NCI-H748 (cell line): ENCODE results near the gene SLC22A2.
"Not testable (repeated sequence)": the region's sequence is repeated elsewhere in the genome, so short reads cannot be mapped to it uniquely, and the experiment has no call there.

Source experiments
- DNase-seq: peaks from one replicate; lab custom pipeline; 2025; ENCODE audit not compliant: unreplicated experiment; lab: John Stamatoyannopoulos, UW

SLC22A2 gene

DNA sequence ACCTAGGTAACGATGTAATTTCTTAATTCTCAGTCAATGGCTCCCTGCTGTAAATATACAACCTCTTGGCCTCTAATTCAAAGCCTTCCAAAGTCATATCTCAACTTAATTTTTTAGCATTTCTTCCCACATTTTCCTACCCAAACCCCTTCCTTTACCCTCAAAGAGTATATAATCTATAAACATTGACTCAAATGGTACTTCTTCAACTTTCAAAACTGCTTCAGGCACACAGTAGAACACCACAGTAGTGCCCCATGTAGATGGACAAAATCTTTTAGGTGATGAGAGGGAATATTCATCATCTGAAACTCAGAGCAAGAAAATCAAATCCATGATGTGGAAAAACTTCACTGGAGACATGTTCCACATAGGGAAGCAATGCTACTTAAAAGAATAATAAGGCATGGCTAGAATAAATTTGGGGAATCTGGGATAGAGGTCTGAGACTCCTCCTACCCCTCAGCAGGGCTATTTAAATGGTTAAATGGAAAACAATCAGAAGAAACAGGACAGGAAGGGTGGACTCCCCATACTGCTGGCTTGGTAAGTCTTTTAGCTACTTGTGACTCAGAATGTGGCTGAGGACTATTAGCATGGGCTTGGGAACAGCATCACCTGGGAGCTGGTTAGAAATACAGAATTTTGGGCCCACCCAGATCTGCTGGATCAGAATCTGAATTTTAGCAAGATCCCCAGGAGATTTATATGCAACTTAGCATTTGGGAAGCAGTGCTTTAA lies 6.4 kb downstream of the SLC22A2 start:
- DNase-seq: no peak

DNA sequence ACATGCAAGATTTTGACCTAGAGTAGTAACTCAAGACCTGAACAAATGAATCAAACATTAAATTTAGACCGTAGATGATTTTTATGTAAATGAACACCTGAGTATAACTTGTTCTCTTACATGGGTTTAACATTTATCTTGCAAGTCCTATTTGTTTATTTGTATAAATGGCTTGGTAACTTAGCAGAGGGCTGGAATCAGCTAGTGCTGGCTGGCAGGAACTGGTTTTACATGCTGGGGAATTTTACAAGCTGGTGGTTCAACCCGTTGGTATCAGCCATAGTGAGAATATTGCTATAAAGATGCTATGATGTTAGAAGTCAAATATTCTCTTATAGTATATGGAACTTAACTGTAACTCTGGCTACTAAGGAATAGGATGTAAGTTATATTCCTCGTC lies 8.9 kb downstream of the SLC22A2 start:
- DNase-seq: no peak

DNA sequence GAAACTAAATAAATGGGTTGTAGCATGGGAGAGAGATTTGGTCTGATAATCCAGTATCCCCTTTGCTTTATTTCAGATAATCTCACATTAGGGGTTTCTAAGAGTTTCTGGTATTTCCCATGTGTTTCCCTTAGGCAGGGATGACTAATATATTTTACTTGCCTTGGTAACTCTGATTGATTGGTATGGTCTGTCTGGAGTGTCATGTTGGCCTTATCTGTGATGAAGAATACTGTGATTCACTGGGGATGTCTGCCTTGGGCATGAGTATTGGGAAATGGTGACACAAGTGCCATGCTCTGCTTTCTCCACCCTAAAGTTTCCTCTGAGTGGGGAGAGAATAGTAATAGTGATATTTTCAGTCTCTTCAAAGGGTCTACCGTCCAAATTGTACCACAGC lies 10.1 kb downstream of the SLC22A2 start:
- no peak for DNase-seq

DNA sequence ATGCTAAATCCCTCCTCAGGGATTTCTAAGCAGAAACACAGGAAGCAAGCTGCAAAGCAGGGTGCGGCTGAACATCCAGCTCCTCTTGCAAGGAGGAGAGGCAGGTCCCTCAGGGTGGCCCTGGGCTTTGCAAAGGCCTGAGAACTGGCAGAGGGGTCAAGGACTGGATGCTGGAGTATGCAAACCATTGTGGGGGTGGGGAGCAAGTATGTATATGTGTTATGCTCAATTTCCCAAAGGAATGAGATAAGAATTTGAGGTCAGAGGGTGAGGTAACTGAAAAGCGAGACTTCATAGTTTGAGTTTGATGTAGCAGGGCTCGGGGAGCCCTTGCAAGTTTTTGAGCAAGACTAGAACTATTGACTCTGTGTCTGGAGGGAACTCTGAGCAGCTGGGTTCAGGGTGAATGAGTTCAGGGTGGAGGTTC lies 11.2 kb downstream of the SLC22A2 start:
- no peak for DNase-seq

DNA sequence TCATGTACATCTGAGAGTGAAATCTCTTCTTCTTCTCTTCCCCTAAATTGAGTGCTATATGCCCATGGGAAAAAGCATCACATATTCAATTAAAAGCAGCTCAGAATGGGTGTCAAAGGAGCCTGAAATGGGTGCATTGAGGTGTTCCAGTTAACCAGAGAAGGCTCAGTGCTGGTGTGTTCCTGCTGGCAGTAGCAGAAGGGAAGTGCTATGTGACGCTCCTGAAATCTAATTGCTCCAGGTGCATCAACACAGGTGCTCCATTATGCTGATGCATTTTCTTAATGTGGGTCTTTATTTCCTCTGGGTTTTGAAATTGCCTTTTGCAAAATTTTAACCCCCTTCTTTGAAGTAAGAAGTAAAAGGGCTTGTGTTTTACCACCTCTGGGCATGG lies 17.9 kb downstream of the SLC22A2 start:
- no peak for DNase-seq

DNA sequence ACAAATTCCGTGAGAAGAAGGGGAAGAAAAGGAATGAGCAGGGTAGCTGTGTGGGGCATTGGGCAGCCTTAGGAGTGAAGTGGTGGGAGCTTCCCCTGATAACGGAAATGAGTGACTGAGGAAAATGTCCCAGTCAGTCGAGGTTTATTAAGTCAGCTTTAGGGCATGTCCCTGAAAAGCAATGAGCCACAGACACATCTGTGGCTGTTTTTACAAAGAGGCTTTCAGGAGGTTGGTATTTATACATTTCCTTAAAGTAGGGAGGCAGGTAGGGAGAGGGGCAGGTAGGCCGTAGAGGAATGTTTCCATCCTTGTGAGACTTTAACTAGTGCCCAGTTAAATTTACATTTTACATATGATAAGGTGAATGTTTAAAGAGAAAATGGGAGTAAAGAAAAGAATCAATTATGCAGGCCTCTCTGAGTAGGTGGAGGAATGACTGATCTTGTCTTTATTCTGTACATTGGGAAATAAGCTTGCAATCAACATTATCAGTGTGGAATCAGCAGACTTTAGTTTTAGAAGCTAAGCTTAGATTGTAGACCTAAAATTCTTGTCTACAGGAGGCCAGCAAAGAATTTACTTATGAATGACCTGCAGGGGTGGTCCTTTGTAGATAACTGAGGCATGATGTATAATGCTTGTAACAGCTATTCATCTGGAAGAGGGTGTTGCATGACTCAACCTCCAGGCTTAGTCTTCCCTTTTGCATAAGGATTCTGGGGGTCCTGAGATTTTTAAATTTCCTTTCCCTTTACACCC lies 18.5 kb downstream of the SLC22A2 start:
- no peak for DNase-seq

DNA sequence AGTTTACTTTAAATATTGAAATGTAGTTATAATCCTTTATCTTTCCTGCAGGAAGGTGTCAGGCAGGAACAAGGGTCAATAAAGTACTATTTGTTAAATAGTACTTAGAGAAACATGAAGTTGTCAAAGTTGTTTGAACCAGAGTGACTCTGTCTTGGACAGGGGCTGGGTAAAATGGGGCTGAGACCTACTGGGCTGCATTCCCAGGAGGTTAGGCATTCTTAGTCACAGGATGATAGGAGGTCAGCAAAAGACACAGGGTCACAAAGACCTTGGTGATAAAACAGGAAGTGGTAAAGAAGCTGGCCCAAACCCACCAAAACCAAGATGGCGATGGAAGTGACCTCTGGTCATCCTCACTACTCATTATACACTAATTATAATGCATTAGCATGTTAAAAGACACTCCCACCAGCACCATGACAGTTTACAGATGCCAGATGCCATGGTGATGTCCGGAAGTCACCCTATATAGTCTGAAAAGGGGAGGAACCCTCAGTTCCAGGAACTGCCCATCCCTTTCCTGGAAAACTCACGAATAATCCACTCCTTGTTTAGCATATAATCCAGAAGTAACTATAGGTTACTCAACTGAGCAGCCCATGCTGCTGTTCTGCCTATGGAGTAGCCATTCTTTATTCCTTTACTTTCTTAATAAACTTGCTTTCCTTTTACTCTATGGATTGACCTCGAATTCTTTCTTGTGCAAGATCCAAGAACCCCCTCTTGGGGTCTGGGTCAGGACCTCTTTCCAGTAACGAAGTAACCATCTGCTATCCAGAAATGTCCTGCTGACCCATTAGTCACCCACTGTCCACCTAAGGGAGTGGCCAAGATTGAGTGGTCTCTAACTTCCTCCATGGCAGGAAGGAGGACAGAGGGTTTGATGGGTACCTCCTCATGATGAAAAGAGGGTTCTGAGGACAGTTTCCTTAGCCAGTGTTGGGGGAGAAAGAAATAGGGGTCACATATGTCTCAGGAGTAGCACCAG lies 19.6 kb downstream of the SLC22A2 start:
- DNase-seq: no peak

DNA sequence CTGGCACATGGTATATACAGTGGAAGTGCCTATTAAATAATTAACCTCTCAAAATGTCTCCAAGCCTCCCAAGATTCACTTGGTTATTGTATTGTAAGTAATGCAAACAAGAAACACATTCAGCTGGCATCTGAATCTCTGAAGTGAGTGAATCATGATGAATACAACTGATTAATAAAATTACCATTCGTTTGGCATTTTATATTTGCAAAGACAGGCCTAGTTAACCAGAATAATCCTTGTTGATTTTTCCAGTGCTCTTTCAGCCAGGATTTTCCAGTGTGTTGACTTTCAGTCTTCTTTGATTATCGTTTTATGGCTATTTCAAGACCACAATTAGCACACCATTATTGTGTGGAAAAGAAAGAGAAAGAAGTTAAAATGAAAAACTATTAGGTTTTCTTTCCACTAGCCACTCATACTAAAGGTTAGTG lies 20.3 kb downstream of the SLC22A2 start:
- no peak for DNase-seq

DNA sequence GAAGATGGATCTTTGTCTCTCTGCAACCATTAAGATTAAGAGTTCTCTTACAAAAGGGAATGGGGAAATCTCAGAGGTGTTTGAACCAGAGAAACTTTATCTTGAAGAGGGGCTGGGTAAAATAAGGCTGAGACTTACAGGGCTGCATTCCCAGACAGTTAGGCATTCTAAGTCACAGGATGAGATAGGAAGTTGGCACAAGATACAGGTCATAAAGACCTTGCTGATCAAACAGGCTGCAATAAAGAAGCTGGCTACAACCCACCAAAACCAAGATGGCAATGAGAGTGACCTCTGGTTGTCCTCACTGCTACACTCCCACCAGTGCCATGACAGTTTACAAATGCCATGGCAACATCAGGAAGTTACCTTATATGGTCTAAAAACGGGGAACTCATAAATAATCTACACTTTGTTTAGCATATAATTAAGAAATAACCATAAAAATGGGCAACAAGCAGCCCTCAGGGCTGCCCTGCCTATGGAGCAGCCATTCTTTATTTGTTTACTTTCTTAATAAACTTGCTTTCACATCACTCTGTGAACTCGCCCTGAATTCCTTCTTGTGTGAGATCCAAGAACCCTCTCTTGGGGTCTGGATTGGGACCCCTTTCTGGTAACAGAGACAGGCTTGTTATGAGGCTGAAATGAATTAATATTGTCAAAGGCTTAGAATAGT lies 20.9 kb downstream of the SLC22A2 start:
- DNase-seq: not testable (repeated sequence)

DNA sequence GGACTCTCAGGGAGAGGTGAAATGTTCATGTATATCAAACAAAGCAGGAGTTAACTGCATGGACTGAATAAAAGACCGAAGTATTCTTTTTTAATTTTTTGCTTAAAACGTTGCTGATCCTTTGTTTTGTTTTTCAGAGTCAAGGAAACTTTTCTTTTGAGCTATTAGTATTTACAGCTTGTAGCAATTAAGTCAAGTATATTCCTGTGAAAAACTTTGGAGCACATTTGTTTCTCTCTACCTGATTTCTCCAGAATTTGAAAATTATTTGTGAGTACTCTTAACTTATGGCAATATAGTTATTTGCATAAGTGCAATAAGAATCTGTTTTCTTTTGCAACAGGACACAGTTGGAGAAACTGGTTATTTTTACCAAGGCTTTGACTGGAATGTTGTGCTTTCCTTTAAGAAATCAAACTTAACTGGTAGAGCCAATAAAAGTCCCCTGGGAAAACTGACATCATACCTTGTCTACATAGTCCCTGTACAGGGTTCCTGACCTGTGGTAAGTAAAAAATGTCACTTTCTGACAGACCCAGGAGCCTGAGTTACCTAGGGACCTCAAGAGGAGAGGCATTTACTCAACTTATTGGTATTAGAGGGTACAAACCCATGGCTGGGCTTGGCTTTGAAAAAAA lies 22.3 kb downstream of the SLC22A2 start:
- not testable (repeated sequence) for DNase-seq

DNA sequence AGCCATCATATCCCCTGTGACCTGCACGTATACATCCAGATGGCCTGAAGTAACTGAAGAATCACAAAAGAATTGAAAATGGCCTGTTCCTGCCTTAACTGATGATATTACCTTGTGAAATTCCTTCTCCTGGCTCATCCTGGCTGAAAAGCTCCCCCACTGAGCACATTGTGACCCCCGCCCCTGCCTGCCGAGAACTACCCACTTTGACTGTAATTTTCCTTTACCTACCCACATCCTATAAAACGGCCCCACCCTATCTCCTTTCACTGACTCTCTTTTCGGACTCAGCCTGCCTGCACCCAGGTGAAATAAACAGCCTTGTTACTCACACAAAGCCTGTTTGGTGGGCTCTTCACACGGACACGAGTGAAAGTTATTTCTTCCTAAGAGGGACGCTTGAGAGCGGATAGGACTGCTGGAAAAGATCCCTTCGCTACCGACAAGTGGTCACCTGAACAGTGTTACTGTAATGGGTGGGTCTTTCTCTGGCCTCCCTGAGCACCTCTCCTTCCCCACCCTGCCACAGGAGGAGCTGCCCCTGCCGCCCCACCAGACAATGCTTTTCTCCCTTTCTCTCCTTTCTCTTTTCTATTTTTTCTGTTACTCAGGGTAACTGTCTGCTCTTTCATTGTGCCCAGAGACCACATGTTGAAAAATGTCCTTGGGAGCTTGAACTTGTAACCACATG lies 24.5 kb downstream of the SLC22A2 start:
- DNase-seq: not testable (repeated sequence)

DNA sequence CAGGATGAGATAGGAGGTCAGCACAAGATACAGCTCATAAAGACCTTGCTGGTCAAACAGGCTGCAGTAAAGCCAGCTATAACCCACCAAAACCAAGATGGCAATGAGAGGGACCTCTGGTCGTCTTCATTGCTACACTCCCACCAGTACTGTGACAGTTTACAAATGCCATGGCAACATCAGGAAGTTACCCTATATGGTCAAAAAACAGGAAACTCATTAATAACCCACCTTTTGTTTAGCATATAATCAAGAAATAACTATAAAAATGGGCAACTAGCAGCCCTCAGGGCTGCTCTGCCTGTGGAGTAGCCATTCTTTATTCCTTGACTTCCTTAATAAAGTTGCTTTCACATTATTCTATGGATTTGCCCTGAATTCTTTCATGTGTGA lies 30.9 kb downstream of the SLC22A2 start:
- no peak for DNase-seq

DNA sequence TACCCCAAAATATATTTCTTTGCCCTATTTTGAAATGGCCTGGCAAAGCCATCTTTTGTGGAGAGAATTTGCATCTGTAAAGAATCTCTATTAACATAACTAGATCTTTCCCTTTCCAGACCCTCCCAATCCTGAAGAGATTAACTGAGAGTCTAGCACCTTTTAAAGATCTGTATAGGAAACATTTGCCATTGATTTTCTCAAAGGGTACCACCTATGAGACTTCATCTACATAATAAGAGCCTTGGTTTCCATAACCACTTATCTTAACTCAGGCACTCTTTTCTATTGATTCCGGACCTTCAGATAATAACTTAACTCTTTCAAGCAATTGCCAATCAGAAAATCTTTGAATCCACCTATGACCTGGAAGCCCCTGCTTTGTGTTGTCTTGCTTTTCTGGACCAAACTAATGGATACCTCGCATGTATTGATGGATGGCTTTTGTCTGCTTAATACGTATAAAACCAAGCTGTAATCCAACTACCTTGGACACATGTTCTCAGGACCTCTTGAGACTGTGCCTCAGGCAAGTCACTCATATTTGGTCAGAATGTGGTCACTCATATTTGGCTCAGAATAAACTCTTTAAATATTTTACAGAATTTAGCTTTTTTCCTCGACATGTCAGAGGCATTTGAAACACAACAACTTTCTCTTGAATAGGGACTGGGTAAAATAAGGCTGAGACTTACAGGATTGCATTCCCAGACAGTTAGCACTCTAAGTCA lies 31.4 kb downstream of the SLC22A2 start:
- DNase-seq: no peak

DNA sequence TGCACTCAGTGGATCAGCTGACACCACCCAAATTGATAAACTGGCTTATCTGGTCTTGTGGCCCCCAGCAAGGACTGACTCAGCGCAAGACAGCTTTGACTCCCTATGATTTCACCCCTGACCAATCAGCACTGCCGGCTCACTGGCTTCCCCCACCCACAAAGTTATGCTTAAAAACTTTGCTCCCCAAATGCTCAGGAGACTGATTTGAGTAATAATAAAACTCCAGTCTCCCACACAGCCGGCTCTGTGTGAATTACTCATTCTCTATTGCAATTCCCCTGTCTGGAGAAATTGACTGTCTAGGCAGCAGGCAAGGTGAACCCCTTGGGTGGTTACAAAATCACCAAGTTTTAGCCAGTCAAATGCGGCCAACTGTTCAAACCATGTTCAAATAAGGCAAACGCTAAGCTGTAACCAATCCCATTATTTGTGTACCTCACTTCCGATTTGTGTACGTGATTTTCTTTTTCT lies 32.5 kb downstream of the SLC22A2 start:
- DNase-seq: no peak

DNA sequence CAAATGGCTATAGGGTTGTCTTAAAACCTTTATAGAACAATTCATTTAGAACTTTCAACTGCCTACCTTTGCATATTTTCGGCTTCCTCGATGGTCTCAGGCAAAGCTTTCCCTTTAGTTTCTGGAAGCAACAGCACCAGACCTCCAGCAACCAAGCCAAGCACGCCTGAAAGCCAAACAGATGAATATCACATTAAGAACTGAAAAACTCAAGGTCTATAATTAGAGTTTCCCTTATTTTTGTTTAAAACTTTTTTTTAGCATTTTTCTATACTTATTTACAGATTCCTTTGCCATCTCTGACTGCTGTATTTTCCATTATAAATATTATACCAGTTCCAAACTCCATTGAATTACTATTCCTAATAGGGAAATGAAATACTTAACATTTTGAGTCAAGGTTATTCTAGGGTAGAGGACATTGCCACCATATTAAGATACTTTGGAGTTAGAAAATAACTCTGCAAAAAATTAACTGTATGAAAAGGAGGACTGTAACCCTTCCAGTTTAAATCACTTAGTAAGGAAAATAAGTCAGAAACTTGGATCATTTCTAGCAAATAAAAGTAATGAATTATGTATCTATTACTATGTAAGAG lies 33.9 kb downstream of the SLC22A2 start:
- DNase-seq: no peak

DNA sequence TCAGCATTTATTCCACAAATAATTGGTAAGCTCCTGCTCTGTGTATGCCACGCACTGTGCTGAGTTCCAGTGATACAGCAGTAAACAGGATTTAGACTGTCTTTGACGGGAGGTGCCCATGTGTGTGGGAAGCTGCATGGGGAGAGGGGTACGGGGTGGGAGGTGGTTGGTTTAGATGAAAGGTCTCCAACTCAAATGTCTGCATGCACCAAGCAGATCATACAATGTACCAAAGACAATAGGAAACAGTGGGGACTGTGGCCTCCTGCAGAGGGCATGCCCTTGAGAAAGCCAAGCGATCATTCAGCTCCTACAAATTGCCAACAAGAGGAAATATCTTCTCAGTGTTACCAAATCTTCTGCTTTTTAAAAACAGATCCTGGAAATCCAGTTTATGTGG lies 36.1 kb downstream of the SLC22A2 start:
- no peak for DNase-seq

DNA sequence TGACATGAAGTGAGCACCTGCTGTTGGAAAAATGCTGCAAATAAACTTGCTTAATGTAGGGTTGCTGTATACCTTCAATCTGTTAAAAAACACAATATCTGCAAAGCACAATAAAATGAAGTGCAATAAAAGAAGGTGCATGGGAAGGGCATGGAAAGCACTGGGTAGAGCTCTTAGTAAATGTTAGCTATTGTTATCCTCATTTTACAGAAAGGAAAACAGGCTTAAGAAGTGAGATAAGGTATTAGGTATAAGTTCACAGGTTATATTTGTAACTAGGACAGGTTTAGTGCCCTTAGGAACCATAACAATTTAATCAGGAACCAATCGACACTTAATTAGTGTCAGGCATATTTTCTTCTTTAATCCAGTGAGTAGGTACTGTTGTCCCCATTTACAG lies 36.7 kb downstream of the SLC22A2 start:
- no peak for DNase-seq

DNA sequence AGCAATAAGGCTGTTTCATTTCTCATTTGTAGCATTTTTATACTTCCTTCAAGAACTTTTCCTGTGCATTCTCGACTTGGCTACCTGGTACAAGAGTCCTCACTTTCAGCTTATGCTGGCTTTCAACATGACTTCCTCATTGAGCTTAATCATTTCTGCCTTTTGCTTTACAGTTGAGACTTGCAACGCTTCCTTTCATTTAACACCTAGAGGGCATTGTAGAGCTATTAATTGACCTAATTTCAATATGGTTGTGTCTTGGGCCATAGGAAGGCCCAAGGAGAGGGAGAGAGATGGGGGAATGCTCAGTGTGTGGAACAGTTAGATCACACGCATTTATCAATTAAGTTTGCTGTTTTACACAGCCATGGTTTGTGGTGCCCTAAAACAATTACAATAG lies 37.2 kb downstream of the SLC22A2 start:
- no peak for DNase-seq

DNA sequence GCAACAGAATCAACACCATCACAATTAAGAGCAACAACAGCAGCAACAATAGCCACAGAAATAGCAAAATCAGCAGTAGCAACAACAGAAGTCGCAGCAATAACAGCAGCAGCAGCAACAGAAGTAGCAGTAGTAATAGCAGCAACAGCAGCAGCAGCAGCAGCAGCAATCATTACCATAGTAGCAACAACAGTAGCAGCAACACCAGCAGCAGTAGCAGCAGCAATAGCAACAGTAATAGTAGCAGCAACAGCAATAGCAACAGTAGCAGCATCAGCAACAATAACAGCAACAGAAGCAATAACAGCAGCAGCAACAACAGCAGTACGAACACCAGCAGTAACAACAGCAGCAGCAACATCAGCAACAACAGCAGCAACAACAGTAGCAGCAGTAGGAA lies 39.8 kb downstream of the SLC22A2 start:
- no peak for DNase-seq
